HG03039 (cell line): Measurements from ENCODE around the gene IGSF23.
"Not testable (repeated sequence)": the region's sequence is repeated elsewhere in the genome, so short reads cannot be mapped to it uniquely, and the experiment has no call there.

Source experiments
- ATAC-seq: cut with Tn5 transposase; IDR thresholded peaks from one replicate; pipeline ENCODE4 v1.9.1; 2021; ENCODE audit warnings: mild to moderate bottlenecking, moderate library complexity; ENCODE audit not compliant: unreplicated experiment

The IGSF23 gene

GRCh38 chr19:44609219-44609618, 4.1 kb upstream of the IGSF23 start:
- no peak for ATAC-seq

- not testable (repeated sequence) for ATAC-seq
Observed at GRCh38 chr19:44610497-44610896, 2.9 kb upstream of the IGSF23 start.

DNA sequence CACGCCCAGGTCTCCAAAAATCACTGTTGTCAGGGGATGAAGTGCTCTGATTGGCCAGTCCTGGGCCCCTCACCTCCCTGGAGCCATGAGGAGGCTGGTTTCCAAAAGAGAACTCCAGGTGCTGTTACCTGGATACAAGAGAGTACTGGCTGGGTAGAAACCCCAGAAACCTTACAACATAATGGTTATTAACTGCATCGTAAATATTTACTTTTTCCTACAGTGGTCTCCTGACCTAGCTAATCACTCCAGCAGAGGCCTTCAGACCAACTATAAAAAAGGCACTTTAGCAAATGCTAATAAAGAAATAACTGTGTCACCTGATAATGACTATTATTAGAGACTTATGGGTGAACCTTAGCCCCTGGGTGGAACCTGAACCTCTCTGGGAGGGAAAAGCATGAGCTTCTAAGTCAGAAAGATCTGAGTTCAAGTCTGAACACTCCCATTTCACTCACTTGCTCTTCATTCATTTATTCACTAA, 1.5 kb upstream of the IGSF23 start:
- ATAC-seq = no peak

GRCh38 chr19:44614313-44614712, 950 bp downstream of the IGSF23 start:
- no peak for ATAC-seq

DNA sequence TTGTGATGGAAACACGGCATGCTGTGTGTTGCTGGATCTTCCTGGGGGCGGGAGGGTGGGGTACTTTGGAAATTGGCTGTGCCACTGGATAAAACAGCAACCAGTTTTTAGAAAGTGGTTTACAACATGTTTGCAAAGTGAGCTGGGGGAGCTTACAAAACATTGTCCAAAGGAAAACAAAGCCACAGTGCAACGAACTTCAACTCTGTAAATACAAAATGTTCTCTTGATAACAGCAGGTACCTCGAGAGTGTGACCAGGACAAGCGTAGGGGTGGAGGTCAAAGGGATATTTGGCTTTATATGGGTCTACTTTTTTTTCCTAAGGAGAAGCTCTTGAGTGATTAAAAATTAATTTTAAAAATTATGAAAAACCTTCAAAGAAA, 2.5 kb downstream of the IGSF23 start:
- ATAC-seq = no peak

- ATAC-seq = no peak
Observed at GRCh38 chr19:44617110-44617880, 3.9 kb downstream of the IGSF23 start.

DNA sequence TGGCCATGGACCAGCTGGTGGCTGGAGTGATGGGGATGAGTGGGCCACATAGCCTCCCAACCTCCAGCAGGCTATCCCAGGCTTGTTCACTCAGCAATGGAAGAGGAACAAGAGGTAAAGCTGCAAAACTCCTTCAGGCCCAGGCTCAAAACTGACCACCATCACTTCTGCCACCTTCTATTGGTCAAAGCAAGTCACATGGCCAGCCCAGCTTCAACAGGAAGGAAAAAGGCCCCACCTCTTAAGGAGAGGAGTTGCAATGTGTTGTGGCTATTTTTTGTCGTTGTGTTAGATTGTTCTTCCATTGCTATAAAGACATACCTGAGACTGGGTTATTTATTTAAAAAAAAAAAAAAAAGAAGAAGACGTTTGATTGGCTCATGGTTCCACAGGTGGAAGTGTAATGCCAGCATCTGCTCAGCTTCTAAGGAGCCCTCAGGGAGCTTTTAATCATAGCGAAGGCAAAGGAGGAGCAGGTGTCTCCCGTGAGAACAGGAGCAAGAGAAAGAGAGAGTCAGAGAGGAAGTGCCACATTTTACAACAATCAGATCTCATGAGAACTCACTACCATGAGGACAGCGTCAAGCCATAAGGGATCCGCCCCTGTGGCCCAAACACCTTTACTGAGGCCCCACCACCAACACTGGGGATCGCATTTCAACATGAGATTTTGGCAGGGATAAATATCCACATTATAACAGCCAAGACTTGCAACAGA, 5.4 kb downstream of the IGSF23 start:
- no peak for ATAC-seq

GRCh38 chr19:44620667-44621066, 7.3 kb downstream of the IGSF23 start:
- ATAC-seq = no peak

DNA sequence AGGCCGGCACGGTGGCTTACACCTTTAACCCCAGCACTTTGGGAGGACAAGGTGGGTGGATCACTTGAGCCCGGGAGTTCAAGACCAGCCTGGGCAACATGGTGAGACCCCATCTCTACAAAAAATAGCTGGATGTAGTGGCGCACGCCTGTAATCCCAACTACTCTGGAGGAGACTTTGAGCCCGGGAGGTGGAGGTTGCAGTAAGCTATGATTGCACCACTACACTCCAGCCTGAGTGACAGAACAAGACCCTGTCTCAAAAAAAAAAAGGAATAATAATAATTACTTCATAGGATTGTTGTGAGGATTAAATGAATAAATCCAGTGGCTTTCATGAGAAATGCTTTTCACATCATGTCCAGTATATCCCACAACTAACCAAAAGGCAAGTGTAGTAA, 8.0 kb downstream of the IGSF23 start:
- no peak for ATAC-seq

DNA sequence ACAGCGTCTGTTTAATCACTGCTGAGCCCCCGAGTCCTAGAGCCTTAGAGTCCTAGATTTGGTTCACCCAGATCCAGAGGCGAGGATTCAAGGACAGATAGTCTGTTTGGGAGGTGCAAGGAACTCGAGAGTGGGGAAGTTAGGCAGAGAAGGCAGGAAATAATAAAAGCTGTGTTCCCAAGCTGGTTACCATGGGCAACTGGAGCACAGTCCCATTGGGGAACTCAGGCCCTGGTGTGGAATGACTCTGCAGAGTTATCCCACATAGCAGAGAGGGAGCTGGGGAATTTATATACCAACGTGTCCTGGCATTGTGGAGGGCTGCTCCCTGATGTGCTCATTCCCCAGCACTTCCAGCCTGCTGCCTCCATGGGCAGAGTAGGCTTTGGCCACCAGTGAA, 9.7 kb downstream of the IGSF23 start:
- ATAC-seq = no peak

DNA sequence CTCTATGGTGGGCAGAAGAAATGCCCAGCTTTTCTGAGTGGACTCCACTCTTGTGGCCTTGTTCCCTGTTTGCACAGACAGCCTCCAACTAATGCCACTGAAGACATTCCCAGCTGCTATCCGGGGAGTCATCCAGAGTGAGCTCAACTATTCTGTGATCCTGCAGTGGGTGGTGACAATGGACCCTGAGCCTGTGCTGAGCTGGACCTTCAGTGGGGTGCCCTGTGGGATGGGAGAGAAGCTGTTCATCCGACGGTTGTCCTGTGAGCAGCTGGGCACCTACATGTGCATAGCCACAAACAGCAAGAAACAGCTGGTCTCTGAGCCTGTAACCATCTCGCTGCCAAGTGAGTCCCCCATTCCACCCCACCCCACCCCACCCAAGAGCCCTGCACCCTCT, 10.3 kb downstream of the IGSF23 start:
- ATAC-seq = no peak

DNA sequence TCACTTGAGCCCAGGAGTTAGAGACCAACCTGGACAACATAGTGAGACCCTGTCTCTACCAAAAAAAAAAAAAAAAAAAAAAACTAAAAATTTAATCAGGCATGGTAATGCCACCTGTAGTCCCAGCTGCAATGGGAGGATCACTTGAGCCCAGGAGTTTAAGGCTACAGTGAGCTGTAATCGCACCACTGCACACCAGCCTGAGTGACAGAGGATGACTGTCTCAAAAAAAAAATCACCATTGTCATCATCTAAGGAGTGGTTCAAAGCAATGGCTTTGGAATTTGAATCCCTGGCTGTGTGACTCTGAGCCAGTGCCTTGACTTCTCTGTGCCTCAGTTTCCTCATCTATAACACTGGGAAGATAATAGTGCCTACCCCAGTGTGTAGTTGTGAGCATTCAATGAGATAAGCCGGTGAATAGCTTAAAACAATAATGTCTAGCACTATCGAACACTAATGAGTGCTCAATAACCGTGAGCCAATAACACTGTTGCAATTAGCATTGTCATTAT, 11.5 kb downstream of the IGSF23 start:
- ATAC-seq = no peak

- not testable (repeated sequence) for ATAC-seq
Observed at GRCh38 chr19:44625637-44626036, 12.3 kb downstream of the IGSF23 start.

GRCh38 chr19:44626048-44626624, 12.8 kb downstream of the IGSF23 start:
- no peak for ATAC-seq

DNA sequence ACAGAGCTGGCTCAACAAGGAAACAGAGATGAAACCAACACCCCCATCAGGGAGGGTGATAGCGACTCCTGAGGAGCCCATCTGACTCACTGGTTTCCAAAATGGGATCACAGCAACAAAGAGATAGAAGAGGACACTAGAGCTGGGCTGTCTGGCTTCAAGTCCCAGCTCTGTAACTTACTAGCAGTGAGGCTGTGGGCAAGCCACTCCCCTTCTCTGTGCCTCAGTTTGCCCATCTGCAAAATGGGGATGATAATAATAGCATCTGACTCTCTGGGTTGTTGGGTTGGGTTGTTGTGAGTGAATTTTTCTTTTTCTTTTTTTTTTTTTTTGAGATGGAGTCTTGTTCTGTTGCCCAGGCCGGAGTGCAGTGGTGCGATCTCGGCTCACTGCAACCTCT, 14.3 kb downstream of the IGSF23 start:
- no peak for ATAC-seq

- ATAC-seq = no peak
Observed at GRCh38 chr19:44628793-44629192, 15.4 kb downstream of the IGSF23 start.

- not testable (repeated sequence) for ATAC-seq
Observed at GRCh38 chr19:44631611-44632010, 18.2 kb downstream of the IGSF23 start.

DNA sequence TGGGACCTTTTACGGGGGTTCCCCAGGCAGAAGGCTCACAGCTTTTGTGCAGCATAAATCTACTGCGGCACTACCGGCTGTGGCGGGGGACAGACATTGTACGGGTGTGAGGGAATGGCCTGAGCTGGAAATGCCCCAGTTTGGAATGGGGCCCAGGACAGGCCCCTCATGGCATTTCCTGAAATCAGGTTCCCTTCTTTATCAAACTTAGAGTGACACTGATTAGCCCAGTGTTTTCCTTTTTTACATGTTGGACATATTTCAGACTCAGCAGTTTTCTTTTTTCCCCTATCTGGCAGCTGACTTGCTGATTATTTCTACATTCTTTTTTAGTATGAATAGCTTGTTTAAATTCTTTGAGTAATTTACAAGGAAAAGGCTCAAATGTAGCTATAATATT, 20.7 kb downstream of the IGSF23 start:
- ATAC-seq = not testable (repeated sequence)

- no peak for ATAC-seq
Observed at GRCh38 chr19:44634785-44635184, 21.4 kb downstream of the IGSF23 start.

DNA sequence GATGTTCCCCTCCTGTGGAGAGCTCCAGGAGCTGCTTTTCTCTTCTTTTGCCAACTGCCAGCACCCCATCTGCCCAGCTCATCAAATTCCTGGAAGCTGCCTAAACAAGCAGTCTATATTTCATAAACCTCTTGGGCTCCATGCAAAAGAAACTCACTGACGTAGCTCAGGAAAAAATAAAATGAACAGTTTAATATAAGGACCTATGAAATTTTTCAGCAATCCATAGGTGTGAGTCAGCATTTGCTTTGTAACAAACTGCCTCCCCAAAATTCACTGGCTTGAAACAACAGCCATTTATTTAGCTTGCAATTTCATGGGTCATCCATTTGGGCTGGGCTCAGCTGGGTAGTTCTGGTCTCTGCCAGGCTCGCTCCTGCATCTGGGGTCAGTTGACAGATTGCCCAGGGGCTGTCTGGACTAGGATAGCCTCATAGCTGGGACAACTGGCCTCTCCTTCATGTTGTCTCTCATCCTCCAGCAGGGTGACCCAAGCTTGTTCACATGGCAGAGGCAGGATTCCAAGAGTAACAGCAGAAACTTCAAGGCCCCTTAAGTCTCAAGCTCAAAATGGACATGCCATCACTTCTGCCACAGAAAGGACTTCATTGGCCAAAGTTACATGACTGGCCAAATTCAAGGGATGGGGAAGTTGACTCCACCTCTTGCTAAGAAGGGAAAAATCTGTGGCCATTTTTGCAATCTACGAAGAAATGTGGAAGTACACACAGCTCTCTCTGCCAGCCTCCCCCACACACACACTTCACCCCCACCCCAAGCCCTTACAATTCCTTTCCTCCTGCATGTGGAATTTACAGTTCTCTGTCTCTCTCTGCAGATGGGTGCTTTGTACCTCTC, 22.4 kb downstream of the IGSF23 start:
- ATAC-seq = no peak
